Measurements from ENCODE around the gene VWA5A.

Gene VWA5A

GRCh38 chr11:124077266-124077665, 38.0 kb upstream of the VWA5A start:
- Histone ChIP-seq H3K27me3 (ENCODE audit: control insufficient read depth, insufficient read depth, low read length) (no peaks in the 10 kb centered on the region), H3K9ac (ENCODE audit: low read depth, low read length) (no peak overlapping the region), H3K9me3 (replicated peaks; ENCODE audit: low read length) (no peaks in the 10 kb centered on the region), H3K36me3 (ENCODE audit: insufficient read depth, low read length) (no peaks in the 10 kb centered on the region), H3K4me2 (ENCODE audit: low read length) (no peak overlapping the region), H3K4me1 (ENCODE audit: control insufficient read depth, insufficient read depth, low read length) (peaks cover 10% of the 10 kb centered on the region), H3K4me3 (ENCODE audit: low read length) (no peak overlapping the region)

- Histone ChIP-seq H3K27me3 (ENCODE audit: control insufficient read depth, insufficient read depth, low read length) (no peaks in the 10 kb centered on the region), H3K4me1 (ENCODE audit: control insufficient read depth, insufficient read depth, low read length) (peaks cover 10% of the 10 kb centered on the region), H3K4me2 (ENCODE audit: low read length) (no peak overlapping the region), H3K36me3 (ENCODE audit: insufficient read depth, low read length) (no peaks in the 10 kb centered on the region), H3K4me3 (ENCODE audit: low read length) (no peak overlapping the region), H3K9ac (ENCODE audit: low read depth, low read length) (no peak overlapping the region), H3K9me3 (replicated peaks; ENCODE audit: low read length) (no peaks in the 10 kb centered on the region)
These were observed 36.7 kb upstream of the VWA5A start for GRCh38 chr11:124078591-124078990.

DNA sequence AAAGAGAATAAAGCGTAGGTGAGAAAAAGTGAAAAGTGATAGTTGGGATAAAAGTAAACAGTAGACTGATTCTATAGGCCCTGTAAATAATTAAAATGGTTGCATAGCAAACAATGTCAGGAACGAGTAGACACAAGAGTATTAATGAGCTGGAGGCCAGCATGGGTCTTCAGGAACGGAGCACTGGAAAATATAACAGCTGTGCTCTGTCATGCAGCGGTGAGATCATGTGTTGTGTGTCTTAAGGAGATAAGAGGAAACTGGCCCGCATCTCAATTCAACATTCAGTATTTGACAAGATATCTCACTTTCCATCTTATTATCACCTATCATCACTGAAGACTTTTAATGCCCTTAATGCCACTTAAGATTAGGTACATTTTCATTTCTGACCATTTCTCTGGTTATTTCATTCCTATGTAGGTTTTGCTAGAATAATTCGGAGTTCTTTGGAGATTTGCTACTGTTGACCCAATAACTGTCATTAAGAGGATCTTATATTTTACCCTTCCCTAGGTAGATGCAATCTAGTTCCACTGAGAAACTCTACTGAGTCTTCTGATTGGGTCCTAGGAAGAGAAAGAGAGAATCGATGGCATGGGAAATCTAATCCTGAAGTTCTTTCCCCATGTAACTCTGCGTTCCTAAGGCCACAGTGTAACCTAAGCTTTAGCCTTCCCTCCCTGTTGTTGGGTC, 35.5 kb upstream of the VWA5A start:
- H3K9me3 ChIP-seq (replicated peaks; ENCODE audit: low read length) = no peaks in the 10 kb centered on the region
- no peak overlapping the region for H3K4me3 ChIP-seq (ENCODE audit: low read length)
- H3K36me3 ChIP-seq (ENCODE audit: insufficient read depth, low read length) = no peaks in the 10 kb centered on the region
- no peaks in the 10 kb centered on the region for H3K27me3 ChIP-seq (ENCODE audit: control insufficient read depth, insufficient read depth, low read length)
- H3K4me1 ChIP-seq (ENCODE audit: control insufficient read depth, insufficient read depth, low read length) = peaks cover 10% of the 10 kb centered on the region
- no peak overlapping the region for H3K4me2 ChIP-seq (ENCODE audit: low read length)
- no peak overlapping the region for H3K9ac ChIP-seq (ENCODE audit: low read depth, low read length)

DNA sequence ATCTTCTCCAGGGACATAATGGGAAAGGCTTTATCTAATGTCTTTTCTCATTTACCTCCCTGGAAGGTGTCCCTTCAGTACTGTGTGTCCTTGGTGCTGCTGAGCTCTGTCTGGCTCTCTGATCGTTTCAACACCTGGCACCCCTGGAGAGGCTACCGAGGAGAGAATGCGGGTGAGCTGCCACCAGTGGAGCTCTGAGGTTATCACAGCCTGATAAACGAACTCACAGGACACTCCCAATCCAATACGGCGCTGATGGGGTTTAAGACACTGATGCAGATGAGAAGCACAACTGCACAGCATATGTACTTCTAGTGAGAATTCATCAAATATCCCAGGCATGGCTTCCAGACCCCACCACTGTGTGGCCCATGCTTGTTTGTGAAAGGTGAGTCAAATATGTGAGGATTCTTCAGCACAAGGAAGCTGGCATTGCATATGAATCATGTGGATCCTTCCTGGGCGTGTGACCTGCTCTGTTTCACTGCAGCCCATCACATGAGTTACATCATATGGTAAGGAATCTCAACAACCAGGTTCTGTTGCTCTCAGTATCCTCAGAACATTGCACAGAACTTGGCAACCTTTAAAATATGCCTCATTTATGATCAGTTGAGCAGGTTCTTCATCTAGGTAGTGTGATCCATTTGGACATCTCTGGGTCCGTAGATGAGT, 34.8 kb upstream of the VWA5A start:
- Histone ChIP-seq H3K4me1 (ENCODE audit: control insufficient read depth, insufficient read depth, low read length) (peaks cover 12% of the 10 kb centered on the region), H3K4me2 (ENCODE audit: low read length) (no peak overlapping the region), H3K36me3 (ENCODE audit: insufficient read depth, low read length) (no peaks in the 10 kb centered on the region), H3K4me3 (ENCODE audit: low read length) (no peak overlapping the region), H3K27me3 (ENCODE audit: control insufficient read depth, insufficient read depth, low read length) (no peaks in the 10 kb centered on the region), H3K9me3 (replicated peaks; ENCODE audit: low read length) (no peaks in the 10 kb centered on the region), H3K9ac (ENCODE audit: low read depth, low read length) (no peak overlapping the region)

DNA sequence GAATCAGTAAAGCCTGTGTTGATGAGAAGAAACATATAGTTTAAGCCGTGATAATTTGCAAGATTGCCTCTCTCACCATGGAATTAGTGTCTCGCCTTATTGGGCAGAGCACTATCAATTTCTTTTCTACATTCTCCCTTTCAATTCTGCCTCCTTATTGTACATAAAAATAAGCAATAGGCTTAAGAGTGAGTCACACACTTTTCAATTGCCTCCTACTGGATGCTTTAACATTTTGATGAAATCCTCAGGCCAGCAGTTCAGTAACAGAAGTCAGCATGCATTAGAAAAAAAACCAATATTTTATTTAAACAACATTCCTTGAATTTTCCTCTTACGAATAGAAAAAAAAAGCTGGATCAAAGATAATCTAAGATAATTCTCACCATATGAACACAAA, 33.8 kb upstream of the VWA5A start:
- no peaks in the 10 kb centered on the region for H3K27me3 ChIP-seq (ENCODE audit: control insufficient read depth, insufficient read depth, low read length)
- H3K9me3 ChIP-seq (replicated peaks; ENCODE audit: low read length) = no peaks in the 10 kb centered on the region
- H3K36me3 ChIP-seq (ENCODE audit: insufficient read depth, low read length) = no peaks in the 10 kb centered on the region
- no peak overlapping the region for H3K4me3 ChIP-seq (ENCODE audit: low read length)
- H3K4me2 ChIP-seq (ENCODE audit: low read length) = no peak overlapping the region
- peaks cover 5% of the 10 kb centered on the region for H3K4me1 ChIP-seq (ENCODE audit: control insufficient read depth, insufficient read depth, low read length)
- no peak overlapping the region for H3K9ac ChIP-seq (ENCODE audit: low read depth, low read length)

GRCh38 chr11:124082371-124082770, 32.9 kb upstream of the VWA5A start:
- Histone ChIP-seq H3K9me3 (replicated peaks; ENCODE audit: low read length) (no peaks in the 10 kb centered on the region), H3K4me3 (ENCODE audit: low read length) (no peak overlapping the region), H3K9ac (ENCODE audit: low read depth, low read length) (no peak overlapping the region), H3K27me3 (ENCODE audit: control insufficient read depth, insufficient read depth, low read length) (no peaks in the 10 kb centered on the region), H3K4me2 (ENCODE audit: low read length) (no peak overlapping the region), H3K36me3 (ENCODE audit: insufficient read depth, low read length) (no peaks in the 10 kb centered on the region), H3K4me1 (ENCODE audit: control insufficient read depth, insufficient read depth, low read length) (peaks cover 5% of the 10 kb centered on the region)

DNA sequence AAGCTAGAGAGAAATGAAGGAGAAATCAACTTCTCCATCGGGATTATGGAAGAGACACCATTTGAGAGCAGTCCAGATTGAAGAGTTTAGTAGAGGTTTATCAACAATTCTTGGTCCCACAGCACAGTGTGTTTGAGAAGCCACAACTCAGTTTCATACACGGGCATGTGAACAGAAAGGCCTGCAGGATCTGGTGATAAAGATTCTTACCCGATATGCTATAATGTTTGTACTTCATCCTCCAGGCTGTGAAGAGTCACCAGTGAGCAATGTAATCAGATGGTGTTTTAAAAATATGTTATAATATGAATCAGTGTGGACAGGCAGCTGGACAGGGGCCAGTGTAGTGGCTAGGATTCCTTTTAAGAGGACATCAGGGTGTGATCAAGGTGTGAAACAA, 29.7 kb upstream of the VWA5A start:
- Histone ChIP-seq H3K9ac (ENCODE audit: low read depth, low read length) (no peak overlapping the region), H3K9me3 (replicated peaks; ENCODE audit: low read length) (no peaks in the 10 kb centered on the region), H3K36me3 (ENCODE audit: insufficient read depth, low read length) (no peaks in the 10 kb centered on the region), H3K4me2 (ENCODE audit: low read length) (peak overlapping the region; percentile 42), H3K4me3 (ENCODE audit: low read length) (no peak overlapping the region), H3K4me1 (ENCODE audit: control insufficient read depth, insufficient read depth, low read length) (peaks cover 5% of the 10 kb centered on the region), H3K27me3 (ENCODE audit: control insufficient read depth, insufficient read depth, low read length) (no peaks in the 10 kb centered on the region)

GRCh38 chr11:124085997-124086846, 29.0 kb upstream of the VWA5A start:
- no peak overlapping the region for H3K9ac ChIP-seq (ENCODE audit: low read depth, low read length)
- H3K4me1 ChIP-seq (ENCODE audit: control insufficient read depth, insufficient read depth, low read length) = peaks cover 5% of the 10 kb centered on the region
- H3K36me3 ChIP-seq (ENCODE audit: insufficient read depth, low read length) = no peaks in the 10 kb centered on the region
- no peaks in the 10 kb centered on the region for H3K27me3 ChIP-seq (ENCODE audit: control insufficient read depth, insufficient read depth, low read length)
- no peak overlapping the region for H3K4me2 ChIP-seq (ENCODE audit: low read length)
- no peaks in the 10 kb centered on the region for H3K9me3 ChIP-seq (replicated peaks; ENCODE audit: low read length)
- no peak overlapping the region for H3K4me3 ChIP-seq (ENCODE audit: low read length)

DNA sequence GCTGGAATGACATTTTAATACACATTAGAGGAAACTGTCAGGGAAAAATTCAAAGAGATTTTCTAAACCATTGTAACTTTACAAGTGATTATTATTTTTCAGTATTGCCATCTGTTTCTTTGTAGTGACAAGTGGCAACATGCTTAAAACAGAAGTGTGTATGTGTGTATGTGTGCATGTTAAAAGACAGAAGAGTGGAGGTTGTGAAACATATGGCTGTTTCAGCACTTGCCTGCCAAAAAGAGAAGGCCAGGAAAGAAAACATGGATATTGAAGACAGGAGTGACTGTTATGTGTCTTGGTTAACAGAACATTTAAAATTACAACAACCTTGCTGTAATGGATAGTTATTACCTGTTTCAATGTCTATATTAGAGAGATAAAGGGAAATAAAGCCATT, 24.3 kb upstream of the VWA5A start:
- Histone ChIP-seq H3K4me1 (ENCODE audit: control insufficient read depth, insufficient read depth, low read length) (no peaks in the 10 kb centered on the region), H3K27me3 (ENCODE audit: control insufficient read depth, insufficient read depth, low read length) (peaks cover 9% of the 10 kb centered on the region), H3K4me2 (ENCODE audit: low read length) (no peak overlapping the region), H3K9me3 (replicated peaks; ENCODE audit: low read length) (no peaks in the 10 kb centered on the region), H3K36me3 (ENCODE audit: insufficient read depth, low read length) (no peaks in the 10 kb centered on the region), H3K9ac (ENCODE audit: low read depth, low read length) (no peak overlapping the region), H3K4me3 (ENCODE audit: low read length) (no peak overlapping the region)

GRCh38 chr11:124093330-124093729, 21.9 kb upstream of the VWA5A start:
- no peaks in the 10 kb centered on the region for H3K9me3 ChIP-seq (replicated peaks; ENCODE audit: low read length)
- no peak overlapping the region for H3K4me2 ChIP-seq (ENCODE audit: low read length)
- H3K36me3 ChIP-seq (ENCODE audit: insufficient read depth, low read length) = no peaks in the 10 kb centered on the region
- H3K9ac ChIP-seq (ENCODE audit: low read depth, low read length) = no peak overlapping the region
- no peaks in the 10 kb centered on the region for H3K4me1 ChIP-seq (ENCODE audit: control insufficient read depth, insufficient read depth, low read length)
- no peak overlapping the region for H3K4me3 ChIP-seq (ENCODE audit: low read length)
- peaks cover 9% of the 10 kb centered on the region for H3K27me3 ChIP-seq (ENCODE audit: control insufficient read depth, insufficient read depth, low read length)

GRCh38 chr11:124094731-124095130, 20.5 kb upstream of the VWA5A start:
- Histone ChIP-seq H3K9ac (ENCODE audit: low read depth, low read length) (no peak overlapping the region), H3K4me2 (ENCODE audit: low read length) (no peak overlapping the region), H3K27me3 (ENCODE audit: control insufficient read depth, insufficient read depth, low read length) (peaks cover 9% of the 10 kb centered on the region), H3K9me3 (replicated peaks; ENCODE audit: low read length) (no peaks in the 10 kb centered on the region), H3K4me3 (ENCODE audit: low read length) (no peak overlapping the region), H3K36me3 (ENCODE audit: insufficient read depth, low read length) (no peaks in the 10 kb centered on the region), H3K4me1 (ENCODE audit: control insufficient read depth, insufficient read depth, low read length) (no peaks in the 10 kb centered on the region)
